ENCODE measurements around the gene UNC45A.
A peak's percentile ranks its signal among the peaks of the same experiment; 100 is the strongest.
"Not testable (repeated sequence)": the region's sequence is repeated elsewhere in the genome, so short reads cannot be mapped to it uniquely, and the experiment has no call there.

The UNC45A gene

GRCh38 chr15:90902840-90903732, 32.0 kb upstream of the UNC45A start, which contains the start of gene MAN2A2:
Gene MAN2A2, plus strand, starts transcription at chr15:90903302. Its CDS starts 906 bp downstream, at chr15:90904208.
- peak; percentile 13 to 71 (median 35) for DNase-seq (ENCODE audit: low read depth in 3 of 3, low spot score in 1 of 3)

- DNase-seq (ENCODE audit: low read depth in 3 of 3, low spot score in 1 of 3): no peak
Observed at GRCh38 chr15:90903733-90904536, 31.1 kb upstream of the UNC45A start.

GRCh38 chr15:90904746-90905145, 30.3 kb upstream of the UNC45A start:
- DNase-seq (ENCODE audit: low read depth in 3 of 3, low spot score in 1 of 3): no peak

DNA sequence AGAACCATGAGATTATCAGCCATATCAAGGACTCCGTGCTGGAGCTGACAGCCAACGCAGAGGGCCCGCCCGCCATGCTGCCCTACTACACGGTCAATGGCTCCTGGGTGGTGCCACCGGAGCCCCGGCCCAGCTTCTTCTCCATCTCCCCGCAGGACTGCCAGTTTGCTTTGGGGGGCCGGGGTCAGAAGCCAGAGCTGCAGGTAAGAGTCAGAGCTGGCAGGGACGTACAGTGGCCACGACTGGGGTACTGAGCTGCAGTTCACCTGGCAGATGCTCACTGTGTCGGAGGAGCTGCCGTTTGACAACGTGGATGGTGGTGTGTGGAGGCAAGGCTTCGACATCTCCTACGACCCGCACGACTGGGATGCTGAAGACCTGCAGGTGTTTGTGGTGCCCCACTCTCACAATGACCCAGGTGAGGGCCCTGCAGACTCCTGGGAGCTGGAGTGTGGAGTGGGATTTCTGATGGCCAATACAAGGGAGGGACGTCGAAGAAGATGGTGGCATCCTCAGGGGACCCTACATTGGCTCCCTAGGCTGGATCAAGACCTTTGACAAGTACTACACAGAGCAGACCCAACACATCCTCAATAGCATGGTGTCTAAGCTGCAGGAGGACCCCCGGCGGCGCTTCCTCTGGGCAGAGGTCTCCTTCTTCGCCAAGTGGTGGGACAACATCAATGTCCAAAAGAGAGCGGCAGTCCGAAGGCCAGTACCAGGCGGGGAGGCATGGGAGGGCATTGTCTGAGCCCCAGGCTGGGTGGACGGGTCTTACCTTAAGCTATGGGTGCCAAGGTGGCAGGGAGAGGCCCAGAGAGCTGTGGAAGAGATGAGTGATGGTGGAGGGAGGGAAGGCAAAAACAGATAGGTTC, 29.5 kb upstream of the UNC45A start:
- DNase-seq (ENCODE audit: low read depth in 3 of 3, low spot score in 1 of 3): no peak

DNA sequence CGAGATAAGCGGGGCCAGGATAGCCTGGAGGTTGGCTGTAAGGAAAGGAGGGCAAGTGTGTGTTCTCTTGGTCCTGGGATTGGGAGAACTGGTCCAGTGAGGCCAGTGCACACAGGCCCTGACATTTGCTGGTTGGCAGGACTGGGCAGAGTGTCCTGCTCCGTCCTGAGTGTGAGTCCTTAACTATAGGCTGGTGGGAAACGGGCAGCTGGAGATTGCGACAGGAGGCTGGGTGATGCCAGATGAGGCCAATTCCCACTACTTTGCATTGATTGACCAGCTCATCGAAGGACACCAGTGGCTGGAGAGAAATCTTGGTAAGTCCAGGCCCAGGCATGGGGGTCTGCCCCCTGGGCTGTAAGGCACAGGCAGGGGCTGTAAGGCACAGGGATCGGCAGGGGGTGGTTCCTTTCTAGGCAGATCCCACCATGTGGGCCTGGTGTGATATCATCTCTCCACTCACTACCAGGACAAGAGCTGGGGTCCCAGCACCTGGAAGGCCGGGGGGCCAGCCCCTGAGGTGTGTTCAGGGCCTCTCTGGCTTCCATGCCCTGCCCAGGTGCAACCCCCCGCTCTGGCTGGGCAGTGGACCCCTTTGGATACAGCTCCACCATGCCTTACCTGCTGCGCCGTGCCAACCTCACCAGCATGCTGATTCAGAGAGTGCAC, 28.8 kb upstream of the UNC45A start:
- no peak for DNase-seq (ENCODE audit: low read depth in 3 of 3, low spot score in 1 of 3)

- DNase-seq (ENCODE audit: low read depth in 3 of 3, low spot score in 1 of 3): no peak
Observed at GRCh38 chr15:90907051-90907660, 27.9 kb upstream of the UNC45A start.

DNA sequence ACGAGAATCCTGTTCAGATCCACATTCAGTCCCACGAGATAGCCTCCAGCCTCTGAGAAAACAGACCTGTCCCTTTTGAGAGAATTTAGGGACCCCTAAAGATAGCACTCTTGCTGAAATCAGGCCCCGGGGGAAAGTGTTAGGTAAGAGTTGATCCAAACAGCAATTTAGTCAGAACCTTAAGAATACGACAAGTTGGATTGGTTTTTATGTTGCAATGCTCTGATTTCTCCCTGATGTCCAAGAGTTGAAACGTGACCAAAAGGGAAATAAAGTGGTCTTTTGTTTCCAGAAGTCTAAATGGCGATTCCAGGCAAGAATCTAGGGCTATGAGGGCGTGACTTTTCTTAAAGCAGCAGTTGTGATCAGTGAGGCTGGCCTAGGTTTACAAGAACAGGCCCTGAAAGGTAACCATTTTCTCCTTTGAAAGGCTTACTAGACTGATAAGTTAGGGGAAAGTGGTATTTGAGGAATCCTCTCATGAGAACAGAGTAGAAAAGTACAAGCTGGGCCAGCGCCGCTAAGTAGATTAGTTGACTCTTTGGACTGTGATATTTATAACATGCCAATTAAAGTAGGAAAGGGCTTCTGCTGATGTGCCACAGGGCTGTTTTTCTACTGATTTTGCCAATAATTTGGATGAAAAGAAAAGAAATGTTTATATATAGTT, 27.1 kb upstream of the UNC45A start:
- DNase-seq (ENCODE audit: low read depth in 3 of 3, low spot score in 1 of 3): no peak

DNA sequence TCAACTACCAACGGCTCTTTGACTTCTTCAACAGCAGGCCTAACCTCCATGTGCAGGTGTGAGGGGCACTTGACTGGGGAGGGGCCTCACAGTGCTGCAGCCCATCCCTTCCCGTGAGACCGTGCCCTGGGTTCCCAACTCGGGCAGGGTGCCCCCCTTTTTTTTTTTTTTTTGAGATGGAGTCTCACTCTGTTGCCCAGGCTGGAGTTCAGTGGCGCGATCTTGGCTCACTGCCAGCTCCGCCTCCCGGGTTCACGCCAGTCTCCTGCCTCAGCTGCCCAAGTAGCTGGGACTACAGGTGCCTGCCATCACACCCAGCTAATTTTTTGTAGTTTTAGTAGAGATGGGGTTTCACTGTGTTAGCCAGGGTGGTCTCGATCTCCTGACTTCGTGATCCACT, 25.6 kb upstream of the UNC45A start:
- not testable (repeated sequence) for DNase-seq (ENCODE audit: low read depth in 3 of 3, low spot score in 1 of 3)

DNA sequence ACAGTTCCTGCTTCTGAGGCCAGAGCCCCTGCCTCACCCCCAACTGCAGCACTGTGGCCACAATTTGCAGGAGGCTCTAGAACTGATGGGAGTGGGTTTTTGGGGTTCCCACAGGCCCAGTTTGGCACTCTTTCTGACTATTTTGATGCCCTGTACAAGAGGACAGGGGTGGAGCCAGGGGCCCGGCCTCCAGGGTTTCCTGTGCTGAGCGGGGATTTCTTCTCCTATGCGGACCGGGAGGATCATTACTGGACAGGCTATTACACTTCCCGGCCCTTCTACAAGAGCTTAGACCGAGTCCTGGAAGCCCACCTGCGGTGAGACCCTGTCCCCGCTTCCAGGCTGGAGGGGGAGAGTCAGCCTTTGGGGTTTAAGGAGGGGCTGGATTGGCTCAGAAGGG, 25.1 kb upstream of the UNC45A start:
- DNase-seq (ENCODE audit: low read depth in 3 of 3, low spot score in 1 of 3): no peak

DNA sequence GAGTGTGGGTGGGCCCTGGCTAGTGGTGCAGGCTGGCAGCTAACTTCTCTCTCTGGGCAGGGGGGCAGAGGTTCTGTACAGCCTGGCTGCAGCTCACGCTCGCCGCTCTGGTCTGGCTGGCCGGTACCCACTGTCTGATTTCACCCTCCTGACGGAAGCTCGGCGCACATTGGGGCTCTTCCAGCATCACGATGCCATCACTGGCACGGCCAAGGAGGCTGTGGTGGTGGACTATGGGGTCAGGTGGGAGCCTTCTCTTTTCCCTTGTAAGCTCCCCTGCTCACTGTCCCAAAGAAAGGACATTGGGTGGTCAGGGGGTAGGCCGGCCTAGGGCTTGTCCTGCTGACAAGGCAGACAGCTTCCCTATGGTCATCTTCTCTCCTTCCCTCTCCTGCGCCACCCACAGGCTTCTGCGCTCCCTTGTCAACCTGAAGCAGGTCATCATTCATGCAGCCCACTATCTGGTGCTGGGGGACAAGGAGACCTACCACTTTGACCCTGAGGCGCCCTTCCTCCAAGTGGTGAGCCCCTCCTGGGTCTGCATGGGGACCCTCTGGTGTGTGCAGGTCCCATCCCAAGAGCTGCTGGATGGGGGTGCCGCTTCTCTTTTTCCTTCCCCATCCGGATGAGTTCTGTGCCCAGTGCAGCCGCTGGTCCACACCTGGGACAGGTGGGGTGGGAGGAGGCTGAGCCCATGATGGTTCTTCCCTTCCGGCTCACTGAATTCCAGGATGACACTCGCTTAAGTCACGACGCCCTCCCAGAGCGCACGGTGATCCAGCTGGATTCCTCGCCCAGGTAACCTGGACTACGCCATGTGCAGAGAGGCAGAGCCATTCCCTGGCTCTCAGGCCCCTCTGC, 24.4 kb upstream of the UNC45A start:
- DNase-seq (ENCODE audit: low read depth in 3 of 3, low spot score in 1 of 3): no peak

DNA sequence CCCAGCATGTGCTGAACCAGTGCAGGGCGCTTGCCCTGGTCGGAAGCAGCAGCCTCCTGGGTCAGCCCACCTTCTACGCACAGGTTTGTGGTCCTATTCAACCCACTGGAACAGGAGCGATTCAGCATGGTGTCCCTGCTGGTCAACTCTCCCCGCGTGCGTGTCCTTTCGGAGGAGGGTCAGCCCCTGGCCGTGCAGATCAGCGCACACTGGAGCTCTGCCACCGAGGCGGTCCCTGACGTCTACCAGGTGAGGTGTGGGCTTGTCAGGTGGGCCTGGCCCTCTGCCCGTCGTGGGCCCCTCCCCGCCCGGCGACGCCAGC, 23.8 kb upstream of the UNC45A start:
- no peak for DNase-seq (ENCODE audit: low read depth in 3 of 3, low spot score in 1 of 3)

DNA sequence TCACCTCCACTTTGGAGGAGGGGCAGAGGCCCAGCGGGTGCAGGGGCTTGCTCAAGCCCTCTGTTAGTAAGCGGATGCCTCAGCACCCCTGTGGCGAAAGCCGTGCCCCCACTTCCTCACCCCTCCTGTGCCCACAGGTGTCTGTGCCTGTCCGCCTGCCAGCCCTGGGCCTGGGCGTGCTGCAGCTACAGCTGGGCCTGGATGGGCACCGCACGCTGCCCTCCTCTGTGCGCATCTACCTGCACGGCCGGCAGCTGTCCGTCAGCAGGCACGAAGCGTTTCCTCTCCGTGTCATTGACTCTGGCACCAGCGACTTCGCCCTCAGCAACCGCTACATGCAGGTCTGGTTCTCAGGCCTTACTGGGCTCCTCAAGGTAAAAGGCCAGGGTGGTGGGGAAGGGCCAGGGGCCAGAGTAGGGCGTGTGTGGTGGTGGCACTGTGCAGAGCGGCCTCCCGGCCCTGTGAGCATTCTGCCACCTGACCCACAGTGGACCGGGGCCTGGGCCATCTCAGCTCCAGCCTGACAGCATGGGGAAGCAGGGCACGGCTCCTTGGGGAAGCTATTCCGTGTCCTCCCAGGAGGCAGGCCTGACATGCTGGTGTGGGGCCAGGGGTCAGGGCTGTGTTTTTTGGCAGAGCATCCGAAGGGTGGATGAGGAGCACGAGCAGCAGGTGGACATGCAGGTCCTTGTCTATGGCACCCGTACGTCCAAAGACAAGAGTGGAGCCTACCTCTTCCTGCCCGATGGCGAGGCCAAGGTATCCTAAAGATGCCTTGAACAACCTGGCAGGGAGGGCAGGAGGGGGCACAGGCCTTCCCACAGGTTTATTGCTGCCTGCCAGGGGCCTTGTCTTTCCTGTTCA, 22.9 kb upstream of the UNC45A start:
- DNase-seq (ENCODE audit: low read depth in 3 of 3, low spot score in 1 of 3): no peak

DNA sequence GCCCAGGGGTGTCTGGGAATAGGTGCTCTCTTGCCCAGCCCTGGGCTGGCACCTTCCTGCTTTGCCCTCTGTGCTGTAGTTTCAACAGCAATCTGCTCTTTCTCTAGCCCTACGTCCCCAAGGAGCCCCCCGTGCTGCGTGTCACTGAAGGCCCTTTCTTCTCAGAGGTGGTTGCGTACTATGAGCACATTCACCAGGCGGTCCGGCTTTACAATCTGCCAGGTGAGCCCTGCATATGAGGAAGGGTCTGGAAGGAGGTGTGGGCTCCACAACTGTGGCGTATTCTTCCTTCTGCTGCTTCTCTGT, 22.4 kb upstream of the UNC45A start:
- DNase-seq (ENCODE audit: low read depth in 3 of 3, low spot score in 1 of 3): no peak

- no peak for DNase-seq (ENCODE audit: low read depth in 3 of 3, low spot score in 1 of 3)
Observed at GRCh38 chr15:90913398-90913944, 21.6 kb upstream of the UNC45A start.

DNA sequence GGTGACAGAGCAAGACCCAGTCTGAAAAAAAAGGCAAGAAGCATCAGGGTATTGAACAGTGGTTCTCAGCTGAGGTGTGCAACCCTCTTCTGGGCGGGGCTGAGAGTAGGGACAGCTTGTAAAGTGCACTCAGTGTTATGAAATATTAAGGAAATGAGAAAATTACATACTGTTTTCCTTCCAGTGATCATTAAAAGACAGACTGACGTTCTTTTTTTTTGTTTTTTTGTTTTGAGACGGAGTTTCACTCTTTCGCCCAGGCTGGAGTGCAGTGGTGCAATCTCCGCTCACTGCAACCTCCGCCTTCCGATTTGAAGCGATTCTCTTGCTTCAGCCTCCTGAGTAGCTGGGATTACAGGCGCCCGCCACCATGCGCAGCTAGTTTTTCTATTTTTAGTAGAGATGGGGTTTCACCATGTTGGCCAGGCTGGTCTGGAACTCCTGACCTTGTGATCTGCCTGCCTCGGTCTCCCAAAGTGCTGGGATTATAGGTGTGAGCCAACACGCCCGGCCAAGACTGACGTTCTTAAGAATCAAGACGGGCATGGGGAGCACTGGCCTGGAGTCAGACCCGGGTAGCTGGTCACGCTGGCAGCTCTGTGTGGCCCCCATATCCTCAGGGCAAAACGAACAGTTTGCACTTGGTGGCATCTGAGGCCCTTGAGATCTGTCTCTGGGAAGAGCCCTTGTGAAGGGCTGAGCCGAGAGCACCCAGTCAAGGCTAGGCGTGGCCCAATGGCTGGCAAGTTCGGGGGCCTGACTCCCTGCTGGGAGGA, 20.6 kb upstream of the UNC45A start:
- DNase-seq (ENCODE audit: low read depth in 3 of 3, low spot score in 1 of 3): no peak

GRCh38 chr15:90915216-90915807, 19.8 kb upstream of the UNC45A start:
- DNase-seq (ENCODE audit: low read depth in 3 of 3, low spot score in 1 of 3): no peak

All from stimulated activated CD4-positive, alpha-beta T cell treated with anti-CD3 and anti-CD28 coated beads, TNF-alpha, amount 100 ng/mL, for 1 hour (primary cell).